ENCODE data around the gene ADCK2.

The ADCK2 gene

GRCh38 chr7:140635345-140635744 lies 37.4 kb upstream of the ADCK2 start:
- H3K9ac ChIP-seq (ENCODE audit: insufficient read length, low read depth) = peak overlapping the region; percentile 37
- TF ChIP-seq ZNF274 (IDR thresholded peaks at IDR 0.05; ENCODE audit: low read depth, low read length) = no peak
- TF ChIP-seq SUZ12 (IDR thresholded peaks at IDR 0.05; ENCODE audit: extremely low read depth, insufficient read depth, insufficient read length) = no peak
- no peak for TF ChIP-seq YY1 (IDR thresholded peaks at IDR 0.05; ENCODE audit: insufficient read depth, insufficient read length)
- no peaks in the 10 kb centered on the region for H3K27me3 ChIP-seq (ENCODE audit: insufficient read depth, insufficient read length)
- no peak overlapping the region for H3K4me3 ChIP-seq (ENCODE audit: insufficient read length, low read depth)
- H3K4me1 ChIP-seq (ENCODE audit: insufficient read depth, insufficient read length) = peaks cover 15% of the 10 kb centered on the region
- no peak for DNase-seq (ENCODE audit: low read depth, low spot score)
- H3K36me3 ChIP-seq (ENCODE audit: insufficient read depth, insufficient read length, low read length) = peaks cover 8% of the 10 kb centered on the region
- H3K9me3 ChIP-seq (ENCODE audit: insufficient read depth, low read length) = no peaks in the 10 kb centered on the region

GRCh38 chr7:140635816-140636215 lies 36.9 kb upstream of the ADCK2 start:
- DNase-seq (ENCODE audit: low read depth, low spot score) = no peak
- Histone ChIP-seq H3K27me3 (ENCODE audit: insufficient read depth, insufficient read length) (no peaks in the 10 kb centered on the region), H3K4me3 (ENCODE audit: insufficient read length, low read depth) (no peak overlapping the region), H3K9me3 (ENCODE audit: insufficient read depth, low read length) (no peaks in the 10 kb centered on the region), H3K9ac (ENCODE audit: insufficient read length, low read depth) (peak overlapping the region; percentile 54), H3K36me3 (ENCODE audit: insufficient read depth, insufficient read length, low read length) (peaks cover 8% of the 10 kb centered on the region), H3K4me1 (ENCODE audit: insufficient read depth, insufficient read length) (peaks cover 15% of the 10 kb centered on the region)
- TF ChIP-seq ZNF274 (IDR thresholded peaks at IDR 0.05; ENCODE audit: low read depth, low read length) (no peak), YY1 (IDR thresholded peaks at IDR 0.05; ENCODE audit: insufficient read depth, insufficient read length) (no peak), SUZ12 (IDR thresholded peaks at IDR 0.05; ENCODE audit: extremely low read depth, insufficient read depth, insufficient read length) (no peak)

- H3K36me3 ChIP-seq (ENCODE audit: insufficient read depth, insufficient read length, low read length) = peaks cover 5% of the 10 kb centered on the region
- no peaks in the 10 kb centered on the region for H3K27me3 ChIP-seq (ENCODE audit: insufficient read depth, insufficient read length)
- peaks cover 13% of the 10 kb centered on the region for H3K4me1 ChIP-seq (ENCODE audit: insufficient read depth, insufficient read length)
- no peak for DNase-seq (ENCODE audit: low read depth, low spot score)
- peak overlapping the region; percentile 18 for H3K9ac ChIP-seq (ENCODE audit: insufficient read length, low read depth)
- H3K9me3 ChIP-seq (ENCODE audit: insufficient read depth, low read length) = no peaks in the 10 kb centered on the region
- H3K4me3 ChIP-seq (ENCODE audit: insufficient read length, low read depth) = no peak overlapping the region
- TF ChIP-seq ZNF274 (IDR thresholded peaks at IDR 0.05; ENCODE audit: low read depth, low read length) (no peak), YY1 (IDR thresholded peaks at IDR 0.05; ENCODE audit: insufficient read depth, insufficient read length) (no peak), SUZ12 (IDR thresholded peaks at IDR 0.05; ENCODE audit: extremely low read depth, insufficient read depth, insufficient read length) (no peak)
These were observed 35.3 kb upstream of the ADCK2 start for GRCh38 chr7:140637400-140637799.

GRCh38 chr7:140638173-140638791 lies 34.5 kb upstream of the ADCK2 start:
- TF ChIP-seq ZNF274 (IDR thresholded peaks at IDR 0.05; ENCODE audit: low read depth, low read length) (no peak), YY1 (IDR thresholded peaks at IDR 0.05; ENCODE audit: insufficient read depth, insufficient read length) (no peak), SUZ12 (IDR thresholded peaks at IDR 0.05; ENCODE audit: extremely low read depth, insufficient read depth, insufficient read length) (no peak)
- Histone ChIP-seq H3K9me3 (ENCODE audit: insufficient read depth, low read length) (no peaks in the 10 kb centered on the region), H3K36me3 (ENCODE audit: insufficient read depth, insufficient read length, low read length) (peaks cover 5% of the 10 kb centered on the region), H3K9ac (ENCODE audit: insufficient read length, low read depth) (no peak overlapping the region), H3K4me1 (ENCODE audit: insufficient read depth, insufficient read length) (peaks cover 13% of the 10 kb centered on the region), H3K27me3 (ENCODE audit: insufficient read depth, insufficient read length) (no peaks in the 10 kb centered on the region), H3K4me3 (ENCODE audit: insufficient read length, low read depth) (no peak overlapping the region)
- DNase-seq (ENCODE audit: low read depth, low spot score) = no peak

- Histone ChIP-seq H3K4me3 (ENCODE audit: insufficient read length, low read depth) (peak overlapping the region; percentile 75), H3K36me3 (ENCODE audit: insufficient read depth, insufficient read length, low read length) (peaks cover 2% of the 10 kb centered on the region), H3K27me3 (ENCODE audit: insufficient read depth, insufficient read length) (no peaks in the 10 kb centered on the region), H3K9me3 (ENCODE audit: insufficient read depth, low read length) (no peaks in the 10 kb centered on the region), H3K4me1 (ENCODE audit: insufficient read depth, insufficient read length) (peaks cover 13% of the 10 kb centered on the region), H3K9ac (ENCODE audit: insufficient read length, low read depth) (peak overlapping the region; percentile 85)
- TF ChIP-seq YY1 (IDR thresholded peaks at IDR 0.05; ENCODE audit: insufficient read depth, insufficient read length) = no peak
- TF ChIP-seq ZNF274 (IDR thresholded peaks at IDR 0.05; ENCODE audit: low read depth, low read length) = no peak
- TF ChIP-seq SUZ12 (IDR thresholded peaks at IDR 0.05; ENCODE audit: extremely low read depth, insufficient read depth, insufficient read length) = no peak
- DNase-seq (ENCODE audit: low read depth, low spot score) = no peak
These were observed 33.2 kb upstream of the ADCK2 start for GRCh38 chr7:140639366-140640053.

- DNase-seq (ENCODE audit: low read depth, low spot score) = no peak
- peaks cover 2% of the 10 kb centered on the region for H3K36me3 ChIP-seq (ENCODE audit: insufficient read depth, insufficient read length, low read length)
- peak overlapping the region; percentile 85 for H3K9ac ChIP-seq (ENCODE audit: insufficient read length, low read depth)
- TF ChIP-seq YY1 (IDR thresholded peaks at IDR 0.05; ENCODE audit: insufficient read depth, insufficient read length) (no peak), SUZ12 (IDR thresholded peaks at IDR 0.05; ENCODE audit: extremely low read depth, insufficient read depth, insufficient read length) (no peak), ZNF274 (IDR thresholded peaks at IDR 0.05; ENCODE audit: low read depth, low read length) (no peak)
- peaks cover 13% of the 10 kb centered on the region for H3K4me1 ChIP-seq (ENCODE audit: insufficient read depth, insufficient read length)
- H3K4me3 ChIP-seq (ENCODE audit: insufficient read length, low read depth) = peak overlapping the region; percentile 75
- no peaks in the 10 kb centered on the region for H3K9me3 ChIP-seq (ENCODE audit: insufficient read depth, low read length)
- no peaks in the 10 kb centered on the region for H3K27me3 ChIP-seq (ENCODE audit: insufficient read depth, insufficient read length)
These were observed 32.6 kb upstream of the ADCK2 start for GRCh38 chr7:140640060-140640637.
